A549 (cell line): ENCODE measurements around the gene FAAP24.
"Not testable (repeated sequence)": the region's sequence is repeated elsewhere in the genome, so short reads cannot be mapped to it uniquely, and the experiment has no call there.

ENCODE experiments used
- MAFK ChIP-seq: fragments of 450-650 bp; IDR thresholded peaks from 2 replicates; pipeline ENCODE4 v1.6.1; 2014; ENCODE audit not compliant: partially characterized antibody
- MYC ChIP-seq: IDR thresholded peaks from 2 replicates; pipeline ENCODE4 v1.6.1; 2012; ENCODE audit warnings: mild to moderate bottlenecking, inconsistent platforms, low read length, improper control_type of control experiment, borderline replicate concordance
- POLR2A ChIP-seq: IDR thresholded peaks from 2 replicates; pipeline ENCODE4 v1.6.1; 2012; ENCODE audit warnings: mild to moderate bottlenecking, low read length
- TF ChIP-seq, protein P1 (sequence below): fragments of >200 bp; sonication (Bioruptor Twin); formaldehyde crosslinking; IDR thresholded peaks from 3 replicates; pipeline ENCODE4 v1.5.1; 2016

DNA sequence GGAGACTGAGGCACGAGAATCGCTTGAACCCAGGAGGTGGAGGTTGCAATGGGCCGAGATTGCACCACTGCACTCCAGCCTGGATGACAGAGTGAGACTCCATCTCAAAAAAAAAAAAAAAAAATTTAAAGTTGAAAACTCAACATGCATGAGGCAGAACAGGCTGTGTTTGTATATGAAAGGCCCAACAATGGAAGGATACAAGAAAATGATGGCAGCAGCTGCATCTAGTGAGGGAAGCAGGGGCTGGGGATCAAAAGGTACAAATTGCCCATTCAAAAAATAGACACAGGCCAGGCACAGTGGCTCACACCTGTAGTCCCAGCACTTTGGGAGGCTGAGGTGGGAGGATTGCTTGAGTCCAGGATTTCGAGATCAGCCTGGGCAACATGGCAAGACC lies 5.8 kb downstream of the FAAP24 start:
- TF ChIP-seq MAFK, MYC, POLR2A: not testable (repeated sequence)
- TF ChIP-seq, protein P1, sequence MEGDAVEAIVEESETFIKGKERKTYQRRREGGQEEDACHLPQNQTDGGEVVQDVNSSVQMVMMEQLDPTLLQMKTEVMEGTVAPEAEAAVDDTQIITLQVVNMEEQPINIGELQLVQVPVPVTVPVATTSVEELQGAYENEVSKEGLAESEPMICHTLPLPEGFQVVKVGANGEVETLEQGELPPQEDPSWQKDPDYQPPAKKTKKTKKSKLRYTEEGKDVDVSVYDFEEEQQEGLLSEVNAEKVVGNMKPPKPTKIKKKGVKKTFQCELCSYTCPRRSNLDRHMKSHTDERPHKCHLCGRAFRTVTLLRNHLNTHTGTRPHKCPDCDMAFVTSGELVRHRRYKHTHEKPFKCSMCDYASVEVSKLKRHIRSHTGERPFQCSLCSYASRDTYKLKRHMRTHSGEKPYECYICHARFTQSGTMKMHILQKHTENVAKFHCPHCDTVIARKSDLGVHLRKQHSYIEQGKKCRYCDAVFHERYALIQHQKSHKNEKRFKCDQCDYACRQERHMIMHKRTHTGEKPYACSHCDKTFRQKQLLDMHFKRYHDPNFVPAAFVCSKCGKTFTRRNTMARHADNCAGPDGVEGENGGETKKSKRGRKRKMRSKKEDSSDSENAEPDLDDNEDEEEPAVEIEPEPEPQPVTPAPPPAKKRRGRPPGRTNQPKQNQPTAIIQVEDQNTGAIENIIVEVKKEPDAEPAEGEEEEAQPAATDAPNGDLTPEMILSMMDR = not testable (repeated sequence)
